Loucy (cell line): ENCODE measurements around the gene MMRN2.

Experiments
- EZH2phosphoT487 ChIP-seq: fragments of 200-600 bp; IDR thresholded peaks from 2 replicates; pipeline ENCODE4 v1.6.1; 2018; ENCODE audit warnings: antibody characterized with exemption, mild to moderate bottlenecking, moderate library complexity, borderline replicate concordance
- TF ChIP-seq, protein P1 (sequence below): fragments of 200-600 bp; sonication (generic); conservative IDR thresholded peaks from 2 replicates; pipeline ENCODE4 v1.5.1; 2014; ENCODE audit warnings: mild to moderate bottlenecking, antibody characterized with exemption, low read length

DNA sequence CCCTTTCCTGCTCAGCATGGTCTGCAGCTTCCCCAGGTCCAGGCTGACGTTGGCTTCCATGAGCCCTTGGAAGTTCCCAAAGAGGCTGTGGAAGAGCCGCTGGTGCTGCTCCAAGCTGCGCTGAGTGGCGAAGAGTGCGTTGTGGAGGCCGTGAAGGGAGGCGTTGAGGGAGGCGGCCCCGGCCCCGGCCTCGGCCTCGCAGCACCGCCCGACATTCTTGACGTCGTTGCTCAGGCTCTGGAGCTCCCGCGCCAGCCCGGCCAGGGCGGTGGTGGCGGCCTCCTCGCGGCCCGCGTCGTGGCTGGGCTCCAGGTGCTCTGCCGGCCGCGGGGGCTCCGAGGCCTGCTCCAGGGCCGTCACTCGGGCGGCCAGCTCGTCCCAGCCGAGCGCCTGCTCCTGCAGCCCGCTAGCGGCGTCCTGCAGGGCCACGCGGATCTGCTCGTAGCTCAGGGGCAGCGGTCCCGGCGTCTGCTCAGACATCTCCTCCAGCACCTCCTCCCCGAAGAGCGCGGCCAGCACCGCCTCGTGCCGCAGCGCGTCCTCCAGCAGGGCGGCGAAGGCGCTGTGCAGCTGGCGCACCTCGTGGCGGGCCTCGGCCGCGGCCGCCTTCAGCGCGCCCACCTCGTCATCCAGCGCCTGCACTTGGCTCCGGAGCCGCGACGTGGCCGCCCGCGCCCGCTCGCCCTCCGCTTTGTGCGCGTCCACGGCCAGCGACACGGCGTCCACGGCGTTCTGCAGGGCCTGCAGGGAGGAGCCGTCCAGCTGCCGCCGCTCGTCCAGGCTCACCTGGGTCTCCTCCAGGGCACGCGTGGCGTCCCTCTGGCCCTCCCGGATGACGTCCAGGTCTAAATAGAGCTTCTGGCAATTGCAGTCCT lies 14.7 kb downstream of the MMRN2 start:
- TF ChIP-seq, protein P1, sequence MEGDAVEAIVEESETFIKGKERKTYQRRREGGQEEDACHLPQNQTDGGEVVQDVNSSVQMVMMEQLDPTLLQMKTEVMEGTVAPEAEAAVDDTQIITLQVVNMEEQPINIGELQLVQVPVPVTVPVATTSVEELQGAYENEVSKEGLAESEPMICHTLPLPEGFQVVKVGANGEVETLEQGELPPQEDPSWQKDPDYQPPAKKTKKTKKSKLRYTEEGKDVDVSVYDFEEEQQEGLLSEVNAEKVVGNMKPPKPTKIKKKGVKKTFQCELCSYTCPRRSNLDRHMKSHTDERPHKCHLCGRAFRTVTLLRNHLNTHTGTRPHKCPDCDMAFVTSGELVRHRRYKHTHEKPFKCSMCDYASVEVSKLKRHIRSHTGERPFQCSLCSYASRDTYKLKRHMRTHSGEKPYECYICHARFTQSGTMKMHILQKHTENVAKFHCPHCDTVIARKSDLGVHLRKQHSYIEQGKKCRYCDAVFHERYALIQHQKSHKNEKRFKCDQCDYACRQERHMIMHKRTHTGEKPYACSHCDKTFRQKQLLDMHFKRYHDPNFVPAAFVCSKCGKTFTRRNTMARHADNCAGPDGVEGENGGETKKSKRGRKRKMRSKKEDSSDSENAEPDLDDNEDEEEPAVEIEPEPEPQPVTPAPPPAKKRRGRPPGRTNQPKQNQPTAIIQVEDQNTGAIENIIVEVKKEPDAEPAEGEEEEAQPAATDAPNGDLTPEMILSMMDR, result no peak
- no peak for TF ChIP-seq EZH2phosphoT487
